ENCODE measurements around the gene PDE2A. TPM values are rescaled to one million over a fixed set of nuclear protein-coding genes. Genes with fewer than 3 reads are reported as not detected.

The PDE2A gene
- total and polyA plus RNA-seq, 2 experiments from 2014 or later = 0.60 to 2.2 TPM

DNA sequence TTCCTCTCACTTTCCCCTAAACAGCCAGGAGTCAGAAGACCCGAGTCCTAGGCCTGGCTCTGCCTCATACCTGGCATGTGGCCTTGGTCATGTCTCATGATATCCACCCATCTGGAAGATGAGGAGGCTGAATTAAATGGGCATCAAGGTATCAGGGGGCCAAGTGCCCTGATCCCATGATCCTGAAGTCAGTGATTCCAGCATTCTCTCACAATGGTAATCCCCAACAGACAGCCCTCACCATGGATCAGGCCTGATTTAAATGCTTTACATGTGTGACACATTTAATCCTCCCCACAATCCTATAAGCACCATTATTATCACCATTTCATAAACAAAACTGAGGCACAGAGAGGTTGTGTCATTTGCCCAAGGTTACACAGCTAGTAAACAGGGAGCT is 70.0 kb downstream of the PDE2A start:
- Histone ChIP-seq H3K27ac (no peak overlapping the region), H3K27me3 (no peaks in the 10 kb centered on the region), H3K9me3 (ENCODE audit: low read depth) (no peaks in the 10 kb centered on the region), H3K9me2 (replicated peaks; ENCODE audit: insufficient read depth) (no peaks in the 10 kb centered on the region), H3K36me3 (replicated peaks; ENCODE audit: insufficient read depth, low read depth) (no peaks in the 10 kb centered on the region), H3K4me3 (no peak overlapping the region), H2AFZ (no peak overlapping the region), H3K79me2 (no peaks in the 10 kb centered on the region), H3K4me1 (ENCODE audit: insufficient read depth) (no peaks in the 10 kb centered on the region), H4K20me1 (ENCODE audit: insufficient read depth, poor library complexity, severe bottlenecking) (no peaks in the 10 kb centered on the region), H3K4me2 (no peak overlapping the region)
- TF ChIP-seq, protein P1, sequence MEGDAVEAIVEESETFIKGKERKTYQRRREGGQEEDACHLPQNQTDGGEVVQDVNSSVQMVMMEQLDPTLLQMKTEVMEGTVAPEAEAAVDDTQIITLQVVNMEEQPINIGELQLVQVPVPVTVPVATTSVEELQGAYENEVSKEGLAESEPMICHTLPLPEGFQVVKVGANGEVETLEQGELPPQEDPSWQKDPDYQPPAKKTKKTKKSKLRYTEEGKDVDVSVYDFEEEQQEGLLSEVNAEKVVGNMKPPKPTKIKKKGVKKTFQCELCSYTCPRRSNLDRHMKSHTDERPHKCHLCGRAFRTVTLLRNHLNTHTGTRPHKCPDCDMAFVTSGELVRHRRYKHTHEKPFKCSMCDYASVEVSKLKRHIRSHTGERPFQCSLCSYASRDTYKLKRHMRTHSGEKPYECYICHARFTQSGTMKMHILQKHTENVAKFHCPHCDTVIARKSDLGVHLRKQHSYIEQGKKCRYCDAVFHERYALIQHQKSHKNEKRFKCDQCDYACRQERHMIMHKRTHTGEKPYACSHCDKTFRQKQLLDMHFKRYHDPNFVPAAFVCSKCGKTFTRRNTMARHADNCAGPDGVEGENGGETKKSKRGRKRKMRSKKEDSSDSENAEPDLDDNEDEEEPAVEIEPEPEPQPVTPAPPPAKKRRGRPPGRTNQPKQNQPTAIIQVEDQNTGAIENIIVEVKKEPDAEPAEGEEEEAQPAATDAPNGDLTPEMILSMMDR (IDR thresholded peaks at IDR 0.05; ENCODE audit: poor library complexity) = no peak
- no peak for TF ChIP-seq EZH2 (IDR thresholded peaks at IDR 0.05; ENCODE audit: borderline replicate concordance)
- TF ChIP-seq EZH2phosphoT487 (IDR thresholded peaks at IDR 0.05; ENCODE audit: low read depth, severe bottlenecking, unreplicated experiment) = no peak
- 75% methylated on average over 1 of the region's 1 CpG for WGBS (ENCODE audit: low lambda C conversion rate, missing lambda C conversion rate)
- no peak for DNase-seq (ENCODE audit: low spot score)

DNA sequence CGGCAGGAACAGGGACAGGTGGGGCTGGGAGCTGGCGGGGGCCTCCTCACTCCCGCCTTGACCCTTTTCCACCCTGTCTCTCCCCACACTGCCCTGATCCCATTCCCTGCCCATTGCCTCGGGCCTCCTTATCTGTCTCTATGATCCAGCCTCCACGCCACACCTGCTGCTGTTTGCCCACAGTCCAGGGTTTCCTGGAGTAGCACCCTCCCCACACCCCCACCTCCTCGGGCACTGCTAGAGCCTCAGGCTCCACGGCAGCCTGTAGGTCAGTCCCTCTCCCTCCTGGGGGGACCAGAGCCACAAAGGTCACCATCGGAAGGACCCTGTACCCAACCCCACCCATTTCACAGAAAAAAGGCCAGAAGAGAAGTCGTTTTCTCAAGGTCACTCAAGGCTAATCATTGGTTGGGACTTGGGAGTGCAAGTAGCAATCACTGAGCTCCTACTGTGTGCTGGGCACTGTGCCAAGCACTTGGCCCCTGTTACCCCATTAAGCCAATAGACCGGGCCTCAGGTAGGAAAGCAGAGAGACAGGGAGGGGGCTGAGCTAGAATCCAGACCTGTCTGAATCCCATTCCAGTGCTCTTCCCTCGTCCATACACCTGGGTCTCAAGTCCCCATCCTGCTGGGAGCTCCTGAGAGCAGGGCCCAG is 71.8 kb downstream of the PDE2A start:
- Histone ChIP-seq H3K4me2 (no peak overlapping the region), H2AFZ (no peak overlapping the region), H3K27me3 (no peaks in the 10 kb centered on the region), H3K9me3 (ENCODE audit: low read depth) (no peaks in the 10 kb centered on the region), H3K4me3 (no peak overlapping the region), H3K4me1 (ENCODE audit: insufficient read depth) (no peaks in the 10 kb centered on the region), H3K79me2 (no peaks in the 10 kb centered on the region), H3K9me2 (replicated peaks; ENCODE audit: insufficient read depth) (no peaks in the 10 kb centered on the region), H3K27ac (no peak overlapping the region), H4K20me1 (ENCODE audit: insufficient read depth, poor library complexity, severe bottlenecking) (no peaks in the 10 kb centered on the region), H3K36me3 (replicated peaks; ENCODE audit: insufficient read depth, low read depth) (no peaks in the 10 kb centered on the region)
- TF ChIP-seq, protein P1 (IDR thresholded peaks at IDR 0.05; ENCODE audit: poor library complexity) = no peak
- TF ChIP-seq EZH2 (IDR thresholded peaks at IDR 0.05; ENCODE audit: borderline replicate concordance) (no peak), EZH2phosphoT487 (IDR thresholded peaks at IDR 0.05; ENCODE audit: low read depth, severe bottlenecking, unreplicated experiment) (no peak)
- WGBS (ENCODE audit: low lambda C conversion rate, missing lambda C conversion rate) = 72% methylated on average over 11 of the region's 11 CpGs
- no peak for DNase-seq (ENCODE audit: low spot score)

- H3K36me3 ChIP-seq (replicated peaks; ENCODE audit: insufficient read depth, low read depth) = no peaks in the 10 kb centered on the region
- no peaks in the 10 kb centered on the region for H3K4me1 ChIP-seq (ENCODE audit: insufficient read depth)
- no peaks in the 10 kb centered on the region for H4K20me1 ChIP-seq (ENCODE audit: insufficient read depth, poor library complexity, severe bottlenecking)
- no peaks in the 10 kb centered on the region for H3K9me3 ChIP-seq (ENCODE audit: low read depth)
- H3K4me3 ChIP-seq = no peak overlapping the region
- H3K79me2 ChIP-seq = no peaks in the 10 kb centered on the region
- H3K27me3 ChIP-seq = peaks cover under 1% of the 10 kb centered on the region
- no peaks in the 10 kb centered on the region for H3K9me2 ChIP-seq (replicated peaks; ENCODE audit: insufficient read depth)
- DNase-seq (ENCODE audit: low spot score) = no peak
- no peak overlapping the region for H3K27ac ChIP-seq
- WGBS (ENCODE audit: low lambda C conversion rate, missing lambda C conversion rate) = 56% methylated on average over 9 of the region's 9 CpGs
- TF ChIP-seq EZH2phosphoT487 (IDR thresholded peaks at IDR 0.05; ENCODE audit: low read depth, severe bottlenecking, unreplicated experiment) (no peak), EZH2 (IDR thresholded peaks at IDR 0.05; ENCODE audit: borderline replicate concordance) (no peak)
- TF ChIP-seq, protein P1 (IDR thresholded peaks at IDR 0.05; ENCODE audit: poor library complexity) = no peak
- H3K4me2 ChIP-seq = no peak overlapping the region
- no peak overlapping the region for H2AFZ ChIP-seq
These were observed 73.7 kb downstream of the PDE2A start for GRCh38 chr11:72600557-72600956.
